ENCODE measurements around the gene TFAP2A. TPM values are rescaled to one million over a fixed set of nuclear protein-coding genes. Genes with fewer than 3 reads are reported as not detected.

Gene TFAP2A
- polyA plus RNA-seq, 1 donor (not counting 4 experiments of a cell fraction or from before 2014, with no cell fraction given) = 30.2 TPM

GRCh38 chr6:10373642-10374359 is 41.1 kb downstream of the TFAP2A start:
- Histone ChIP-seq H3K4me2 (ENCODE audit: control insufficient read depth, extremely low read depth, insufficient read depth, low read depth, low read length) (no peak overlapping the region), H3K4me1 (ENCODE audit: control insufficient read depth, extremely low read depth, insufficient read depth, low read length) (peaks cover 6% of the 10 kb centered on the region), H3K36me3 (ENCODE audit: control insufficient read depth in 2 of 2, extremely low read depth in 1 of 2, insufficient read depth in 2 of 2, low read length in 2 of 2) (no peaks in the 10 kb centered on the region), H3K27ac (ENCODE audit: control insufficient read depth, insufficient read depth, low read length) (no peak overlapping the region), H3K27me3 (ENCODE audit: control insufficient read depth, extremely low read depth, insufficient read depth, low read length) (no peaks in the 10 kb centered on the region), H2AFZ (ENCODE audit: control insufficient read depth, low read length) (peak overlapping the region; percentile 62), H3K4me3 (ENCODE audit: control insufficient read depth in 2 of 3, extremely low read depth in 1 of 3, insufficient read depth in 2 of 3, low read depth in 1 of 3, low read length in 3 of 3) (no peak overlapping the region), H3K79me2 (ENCODE audit: control insufficient read depth, insufficient read depth, low read length) (no peaks in the 10 kb centered on the region), H3K9me1 (ENCODE audit: control insufficient read depth, extremely low read depth, insufficient read depth, low read length) (no peaks in the 10 kb centered on the region), H3K9ac (ENCODE audit: control insufficient read depth, extremely low read depth, insufficient read depth, low read length) (no peak overlapping the region), H4K20me1 (ENCODE audit: control insufficient read depth, extremely low read depth, insufficient read depth, low read length) (no peaks in the 10 kb centered on the region), H3K9me3 (ENCODE audit: control insufficient read depth, low read depth, low read length) (no peaks in the 10 kb centered on the region)
- FAIRE-seq (peak; percentile 5), DNase-seq (ENCODE audit: low read depth, low spot score) (no peak)
- dilution Hi-C loops (cut with MboI; ENCODE audit: extremely low pct_ligation_motif_present, low sequenced_read_pairs) = no loop called here
- TF ChIP-seq EZH2 (IDR thresholded peaks at IDR 0.05; ENCODE audit: low read length) = no peak
- TF ChIP-seq, protein P1, sequence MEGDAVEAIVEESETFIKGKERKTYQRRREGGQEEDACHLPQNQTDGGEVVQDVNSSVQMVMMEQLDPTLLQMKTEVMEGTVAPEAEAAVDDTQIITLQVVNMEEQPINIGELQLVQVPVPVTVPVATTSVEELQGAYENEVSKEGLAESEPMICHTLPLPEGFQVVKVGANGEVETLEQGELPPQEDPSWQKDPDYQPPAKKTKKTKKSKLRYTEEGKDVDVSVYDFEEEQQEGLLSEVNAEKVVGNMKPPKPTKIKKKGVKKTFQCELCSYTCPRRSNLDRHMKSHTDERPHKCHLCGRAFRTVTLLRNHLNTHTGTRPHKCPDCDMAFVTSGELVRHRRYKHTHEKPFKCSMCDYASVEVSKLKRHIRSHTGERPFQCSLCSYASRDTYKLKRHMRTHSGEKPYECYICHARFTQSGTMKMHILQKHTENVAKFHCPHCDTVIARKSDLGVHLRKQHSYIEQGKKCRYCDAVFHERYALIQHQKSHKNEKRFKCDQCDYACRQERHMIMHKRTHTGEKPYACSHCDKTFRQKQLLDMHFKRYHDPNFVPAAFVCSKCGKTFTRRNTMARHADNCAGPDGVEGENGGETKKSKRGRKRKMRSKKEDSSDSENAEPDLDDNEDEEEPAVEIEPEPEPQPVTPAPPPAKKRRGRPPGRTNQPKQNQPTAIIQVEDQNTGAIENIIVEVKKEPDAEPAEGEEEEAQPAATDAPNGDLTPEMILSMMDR (optimal IDR thresholded peaks at IDR 0.05 in 1 of 3, IDR thresholded peaks at IDR 0.05 in 1 of 3, conservative IDR thresholded peaks at IDR 0.05 in 1 of 3; ENCODE audit: extremely low read depth in 1 of 3, insufficient read depth in 2 of 3, low read length in 3 of 3) = no peak

DNA sequence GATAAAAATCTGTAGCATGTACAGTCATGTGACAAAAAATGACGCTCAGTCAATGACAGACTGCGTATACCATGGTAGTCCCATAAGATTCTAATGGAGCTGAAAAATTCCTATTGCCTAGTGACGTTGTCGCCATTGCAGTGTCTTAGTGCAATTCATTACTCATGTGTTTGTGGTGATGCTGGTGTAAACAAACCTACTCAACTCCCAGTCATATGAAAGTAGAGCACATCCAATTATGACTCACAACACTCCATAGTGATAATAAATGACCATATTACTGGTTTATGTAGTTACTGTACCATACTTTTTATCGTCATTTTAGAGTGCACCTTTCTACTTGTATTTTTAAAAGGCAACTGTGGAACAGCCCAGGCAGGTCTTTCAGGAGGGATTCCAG is 45.0 kb downstream of the TFAP2A start:
- H4K20me1 ChIP-seq (ENCODE audit: control insufficient read depth, extremely low read depth, insufficient read depth, low read length) = no peaks in the 10 kb centered on the region
- H3K9me3 ChIP-seq (ENCODE audit: control insufficient read depth, low read depth, low read length) = no peaks in the 10 kb centered on the region
- FAIRE-seq = peak; percentile 13
- TF ChIP-seq EZH2 (IDR thresholded peaks at IDR 0.05; ENCODE audit: low read length) = no peak
- TF ChIP-seq, protein P1 (optimal IDR thresholded peaks at IDR 0.05 in 1 of 3, IDR thresholded peaks at IDR 0.05 in 1 of 3, conservative IDR thresholded peaks at IDR 0.05 in 1 of 3; ENCODE audit: extremely low read depth in 1 of 3, insufficient read depth in 2 of 3, low read length in 3 of 3) = no peak
- dilution Hi-C loops (cut with MboI; ENCODE audit: extremely low pct_ligation_motif_present, low sequenced_read_pairs) = no loop called here
- H2AFZ ChIP-seq (ENCODE audit: control insufficient read depth, low read length) = no peak overlapping the region
- no peak overlapping the region for H3K4me3 ChIP-seq (ENCODE audit: control insufficient read depth in 2 of 3, extremely low read depth in 1 of 3, insufficient read depth in 2 of 3, low read depth in 1 of 3, low read length in 3 of 3)
- no peak overlapping the region for H3K9ac ChIP-seq (ENCODE audit: control insufficient read depth, extremely low read depth, insufficient read depth, low read length)
- no peak overlapping the region for H3K4me2 ChIP-seq (ENCODE audit: control insufficient read depth, extremely low read depth, insufficient read depth, low read depth, low read length)
- H3K9me1 ChIP-seq (ENCODE audit: control insufficient read depth, extremely low read depth, insufficient read depth, low read length) = no peaks in the 10 kb centered on the region
- H3K79me2 ChIP-seq (ENCODE audit: control insufficient read depth, insufficient read depth, low read length) = no peaks in the 10 kb centered on the region
- H3K36me3 ChIP-seq (ENCODE audit: control insufficient read depth in 2 of 2, extremely low read depth in 1 of 2, insufficient read depth in 2 of 2, low read length in 2 of 2) = no peaks in the 10 kb centered on the region
- H3K27me3 ChIP-seq (ENCODE audit: control insufficient read depth, extremely low read depth, insufficient read depth, low read length) = no peaks in the 10 kb centered on the region
- DNase-seq (ENCODE audit: low read depth, low spot score) = no peak
- H3K4me1 ChIP-seq (ENCODE audit: control insufficient read depth, extremely low read depth, insufficient read depth, low read length) = peaks cover 6% of the 10 kb centered on the region
- H3K27ac ChIP-seq (ENCODE audit: control insufficient read depth, insufficient read depth, low read length) = peak overlapping the region; percentile 53
